HEK293T (cell line): Measurements from ENCODE around the gene CREB5.

Experiments used
- CTCF ChIA-PET: fragments of 350-600 bp; formaldehyde crosslinking; extraction: SDS; loops from one replicate; lab custom pipeline; 2021; ENCODE audit warnings: antibody characterized with exemption, inconsistent platforms; lab: Yijun Ruan, JAX
- POLR2A ChIA-PET: fragments of 350-600 bp; formaldehyde crosslinking; extraction: SDS; loops from one replicate; lab custom pipeline; 2020; ENCODE audit warnings: antibody characterized with exemption, inconsistent platforms; lab: Yijun Ruan, JAX
- DNase-seq: peaks from one replicate; pipeline ENCODE4 v3.0.0; 2012; ENCODE audit warnings: mixed read lengths; ENCODE audit errors: extremely low spot score
- ARNT ChIP-seq: fragments of 450-650 bp; IDR thresholded peaks from 2 replicates; pipeline ENCODE4 v1.6.1; 2017; ENCODE audit warnings: mild to moderate bottlenecking
- BHLHE40 ChIP-seq: fragments of 450-650 bp; IDR thresholded peaks from 2 replicates; pipeline ENCODE4 v1.6.1; 2016; ENCODE audit warnings: mild to moderate bottlenecking, moderate library complexity, borderline replicate concordance
- CTBP1 ChIP-seq: fragments of 450-650 bp; IDR thresholded peaks from 2 replicates; pipeline ENCODE4 v1.6.1; 2016; ENCODE audit warnings: borderline replicate concordance
- ELF4 ChIP-seq: fragments of 450-650 bp; IDR thresholded peaks from 2 replicates; pipeline ENCODE4 v1.6.1; 2017; ENCODE audit warnings: antibody characterized with exemption
- FOXA1 ChIP-seq: fragments of 450-650 bp; IDR thresholded peaks from 2 replicates; pipeline ENCODE4 v1.6.1; 2016; ENCODE audit warnings: mild to moderate bottlenecking
- FOXK2 ChIP-seq: fragments of 450-650 bp; IDR thresholded peaks from 2 replicates; pipeline ENCODE4 v1.6.1; 2016; ENCODE audit warnings: mild to moderate bottlenecking
- FOXM1 ChIP-seq: fragments of 450-650 bp; IDR thresholded peaks from 2 replicates; pipeline ENCODE4 v1.6.1; 2017; ENCODE audit warnings: mild to moderate bottlenecking, borderline replicate concordance
- HDGF ChIP-seq: fragments of 450-650 bp; IDR thresholded peaks from 2 replicates; pipeline ENCODE4 v1.6.1; 2017; ENCODE audit warnings: antibody characterized with exemption, borderline replicate concordance
- L3MBTL2 ChIP-seq: fragments of 450-650 bp; conservative IDR thresholded peaks from 2 replicates; pipeline ENCODE4 v1.6.1; 2016; ENCODE audit warnings: mild to moderate bottlenecking
- LEF1 ChIP-seq: fragments of 450-650 bp; IDR thresholded peaks from 2 replicates; pipeline ENCODE4 v1.6.1; 2017; ENCODE audit warnings: mild to moderate bottlenecking, borderline replicate concordance
- NFRKB ChIP-seq: fragments of 450-650 bp; IDR thresholded peaks from 2 replicates; pipeline ENCODE4 v1.6.1; 2016; ENCODE audit warnings: mild to moderate bottlenecking, moderate library complexity
- SP1 ChIP-seq: fragments of 450-650 bp; IDR thresholded peaks from 2 replicates; pipeline ENCODE4 v1.6.1; 2017
- SUZ12 ChIP-seq: fragments of 450-650 bp; IDR thresholded peaks from 2 replicates; pipeline ENCODE4 v1.6.1; 2016; ENCODE audit warnings: mild to moderate bottlenecking
- TARDBP ChIP-seq: fragments of 450-650 bp; IDR thresholded peaks from 2 replicates; pipeline ENCODE4 v1.6.1; 2016
- ZNF384 ChIP-seq: fragments of 450-650 bp; IDR thresholded peaks from 2 replicates; pipeline ENCODE4 v1.6.1; 2016
- TF ChIP-seq, protein P1 (sequence below): fragments of 450-650 bp; IDR thresholded peaks from 2 replicates; pipeline ENCODE4 v1.6.1; 2016

The CREB5 gene

DNA sequence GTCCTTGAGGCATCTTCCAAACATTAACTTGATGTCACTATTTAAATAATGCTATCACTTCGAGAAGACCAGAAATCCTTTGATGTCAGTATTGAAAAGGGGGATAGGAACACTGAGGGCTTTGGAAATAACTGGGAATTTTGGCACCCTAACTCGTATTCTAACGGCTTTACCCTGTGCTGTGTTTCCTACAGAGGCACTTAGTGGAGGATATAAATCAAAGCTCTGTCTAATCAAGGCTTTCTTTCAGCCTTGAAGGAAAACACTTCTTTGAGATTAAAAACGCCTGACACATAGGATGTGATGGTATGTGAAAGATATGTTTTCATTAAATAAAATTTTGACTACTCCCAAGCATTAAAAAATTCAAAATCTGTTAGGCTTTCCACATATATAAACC lies 62.3 kb downstream of the CREB5 start:
- ChIA-PET POLR2A (no interaction called here), CTCF (no interaction called here)
- DNase-seq = no peak
- TF ChIP-seq FOXK2 = no peak
- no peak for TF ChIP-seq TARDBP
- no peak for TF ChIP-seq L3MBTL2
- no peak for TF ChIP-seq ZNF384
- TF ChIP-seq, protein P1, sequence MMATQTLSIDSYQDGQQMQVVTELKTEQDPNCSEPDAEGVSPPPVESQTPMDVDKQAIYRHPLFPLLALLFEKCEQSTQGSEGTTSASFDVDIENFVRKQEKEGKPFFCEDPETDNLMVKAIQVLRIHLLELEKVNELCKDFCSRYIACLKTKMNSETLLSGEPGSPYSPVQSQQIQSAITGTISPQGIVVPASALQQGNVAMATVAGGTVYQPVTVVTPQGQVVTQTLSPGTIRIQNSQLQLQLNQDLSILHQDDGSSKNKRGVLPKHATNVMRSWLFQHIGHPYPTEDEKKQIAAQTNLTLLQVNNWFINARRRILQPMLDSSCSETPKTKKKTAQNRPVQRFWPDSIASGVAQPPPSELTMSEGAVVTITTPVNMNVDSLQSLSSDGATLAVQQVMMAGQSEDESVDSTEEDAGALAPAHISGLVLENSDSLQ = peak; percentile 60

DNA sequence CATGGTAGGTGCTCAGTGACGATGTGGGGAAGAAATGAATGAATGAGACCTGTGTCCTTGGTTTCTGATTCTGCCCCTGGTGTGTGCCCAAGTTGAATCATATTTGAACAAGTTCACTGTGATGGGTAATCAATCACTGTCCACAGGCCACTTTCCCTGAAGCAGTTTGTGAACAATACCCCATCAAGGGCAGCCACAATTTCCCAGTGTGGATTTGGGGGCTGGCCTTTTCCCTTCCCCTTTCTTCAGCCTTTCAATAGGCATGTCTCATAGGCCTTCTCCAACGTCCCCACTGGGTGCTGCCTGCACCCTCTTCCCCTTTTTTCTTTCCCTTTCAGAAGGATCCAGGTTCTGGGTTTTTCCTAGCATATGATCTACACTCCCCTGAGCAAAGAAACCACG lies 64.7 kb downstream of the CREB5 start:
- CTCF ChIA-PET = no interaction called here
- POLR2A ChIA-PET = no interaction called here
- TF ChIP-seq SUZ12 = no peak
- TF ChIP-seq, protein P1 = peak; percentile 64
- no peak for DNase-seq

- no peak for TF ChIP-seq HDGF
- no peak for TF ChIP-seq NFRKB
- no peak for TF ChIP-seq BHLHE40
- TF ChIP-seq TARDBP = no peak
- TF ChIP-seq SP1 = no peak
- TF ChIP-seq CTBP1 = no peak
- TF ChIP-seq ELF4 = no peak
- no peak for TF ChIP-seq SUZ12
- no peak for TF ChIP-seq FOXM1
- TF ChIP-seq L3MBTL2 = no peak
- TF ChIP-seq FOXK2 = no peak
- TF ChIP-seq FOXA1 = no peak
- no peak for TF ChIP-seq ARNT
- TF ChIP-seq, protein P1 = no peak
- TF ChIP-seq ZNF384 = no peak
- no peak for TF ChIP-seq LEF1
- POLR2A ChIA-PET = no interaction called here
- CTCF ChIA-PET = no interaction called here
- no peak for DNase-seq
These were observed 66.3 kb downstream of the CREB5 start for GRCh38 chr7:28478656-28479055.

- CTCF ChIA-PET = no interaction called here
- POLR2A ChIA-PET = no interaction called here
- TF ChIP-seq CTBP1 = no peak
- no peak for TF ChIP-seq SUZ12
- no peak for TF ChIP-seq ZNF384
- no peak for TF ChIP-seq FOXM1
- TF ChIP-seq FOXA1 = no peak
- TF ChIP-seq HDGF = no peak
- TF ChIP-seq FOXK2 = no peak
- DNase-seq = no peak
These were observed 67.2 kb downstream of the CREB5 start for GRCh38 chr7:28479507-28479947.

DNA sequence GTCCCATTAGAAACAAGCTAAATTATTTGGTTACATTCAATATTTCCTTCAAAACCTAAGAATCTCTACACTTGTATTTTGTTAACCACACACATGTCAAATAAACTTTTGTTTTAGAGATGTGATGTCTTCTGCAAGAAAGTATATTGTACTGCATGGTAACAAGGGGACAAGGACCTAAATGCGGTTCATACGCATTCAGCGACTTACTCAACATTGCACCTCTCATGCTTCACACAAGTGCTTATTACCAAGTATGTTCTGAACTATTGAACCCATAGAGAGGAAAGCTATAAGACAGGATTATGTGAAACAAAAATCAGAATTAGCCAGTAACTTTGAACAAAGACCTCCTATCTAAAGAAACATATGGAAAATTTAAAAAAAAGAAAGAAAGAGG lies 68.3 kb downstream of the CREB5 start:
- no peak for DNase-seq
- POLR2A ChIA-PET = no interaction called here
- CTCF ChIA-PET = interaction anchor here (0.6 kb wide), 1 partner anchor 205 kb away, joined by 6 read pairs; no protein-coding TSS in a partner anchor
- TF ChIP-seq SP1 (no peak), ARNT (no peak), NFRKB (no peak), HDGF (no peak), L3MBTL2 (no peak), FOXA1 (no peak), CTBP1 (no peak), BHLHE40 (no peak), ZNF384 (no peak), FOXM1 (no peak), SUZ12 (no peak), TARDBP (no peak), FOXK2 (no peak)
- TF ChIP-seq, protein P1 = no peak

DNA sequence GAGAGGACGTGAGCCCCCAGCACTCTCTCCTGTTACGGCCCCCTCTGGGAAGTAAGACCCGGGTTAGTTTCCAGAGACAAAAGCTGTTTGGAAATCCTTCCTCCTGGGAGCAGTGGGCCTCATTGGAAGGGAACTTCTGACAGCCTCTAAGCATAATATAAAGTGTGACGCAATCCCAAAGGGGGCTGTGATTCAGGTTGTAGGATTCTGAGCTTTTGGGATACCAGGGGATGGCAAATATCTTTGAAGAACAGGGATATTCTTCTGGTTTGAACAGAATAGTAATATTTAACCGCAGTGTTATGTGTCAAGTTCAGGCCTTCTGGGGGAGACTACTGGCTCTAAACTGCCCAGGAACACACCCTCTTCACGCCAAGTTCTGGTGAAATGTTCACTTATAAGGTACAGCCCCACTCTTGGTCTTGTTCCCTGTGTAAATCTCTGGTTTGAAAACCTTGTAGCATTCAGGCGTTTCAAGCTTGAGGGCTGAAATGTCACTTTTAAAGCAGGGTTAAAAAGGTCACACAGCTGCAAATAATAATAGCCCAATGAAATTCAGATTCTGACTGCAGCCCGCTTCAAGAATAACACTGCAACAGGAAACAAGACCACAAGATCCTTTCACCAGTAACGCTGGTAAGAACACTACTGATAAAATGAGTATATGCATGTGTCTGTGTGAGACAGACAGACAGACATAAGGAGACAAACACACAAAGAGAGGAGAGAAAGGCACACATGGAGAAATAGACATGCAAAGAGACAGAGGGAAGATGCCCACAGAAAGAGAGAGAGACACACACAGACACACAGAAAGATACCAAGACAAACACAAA lies 69.0 kb downstream of the CREB5 start:
- CTCF ChIA-PET = interaction anchor here (0.6 kb wide), 1 partner anchor 204 kb away, joined by 6 read pairs; no protein-coding TSS in a partner anchor
- no peak for DNase-seq
- TF ChIP-seq, protein P1 = no peak
- TF ChIP-seq SUZ12 = no peak
- POLR2A ChIA-PET = interaction anchor here (1.7 kb wide), 1 partner anchor 71 kb away, joined by 5 read pairs; no protein-coding TSS in a partner anchor
